CD4-positive, alpha-beta T cell treated with Interleukin-15 for 4 hours (primary cell): ENCODE measurements around the gene RAPGEF2.

Source experiments
- DNase-seq: peaks from one replicate; pipeline ENCODE4 v3.0.0-alpha.2; 2020; ENCODE audit warnings: low spot score

The RAPGEF2 gene

DNA sequence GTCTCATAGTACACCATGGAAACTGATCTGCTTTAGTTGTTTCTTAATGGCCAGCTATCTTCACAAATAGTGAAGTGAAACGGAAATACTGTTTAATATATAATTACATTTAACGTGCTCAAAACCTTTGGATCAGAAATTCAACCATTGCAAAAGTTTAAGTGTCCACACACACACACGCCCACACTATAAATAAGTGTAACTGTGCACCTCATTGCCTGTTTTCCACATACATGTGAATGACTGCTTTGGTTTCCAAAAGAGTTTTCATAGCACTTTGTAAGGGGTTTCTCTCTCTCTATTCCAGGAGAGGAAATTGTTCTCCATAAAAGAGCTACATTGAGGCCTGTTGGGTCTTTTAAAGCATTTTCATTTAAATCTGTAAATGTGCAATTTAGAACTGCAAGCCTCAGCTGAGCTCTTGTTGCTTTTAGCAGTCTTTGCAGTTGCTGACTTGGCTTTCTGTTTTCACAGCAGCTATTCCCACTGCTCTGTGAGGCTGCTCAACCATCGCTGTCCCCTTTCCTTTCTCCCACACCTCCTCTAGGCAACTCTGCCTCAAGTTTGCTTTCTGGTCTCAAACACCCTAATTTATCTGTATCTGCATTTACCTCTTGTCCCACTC, 94.5 kb downstream of the RAPGEF2 start:
- DNase-seq, result no peak

DNA sequence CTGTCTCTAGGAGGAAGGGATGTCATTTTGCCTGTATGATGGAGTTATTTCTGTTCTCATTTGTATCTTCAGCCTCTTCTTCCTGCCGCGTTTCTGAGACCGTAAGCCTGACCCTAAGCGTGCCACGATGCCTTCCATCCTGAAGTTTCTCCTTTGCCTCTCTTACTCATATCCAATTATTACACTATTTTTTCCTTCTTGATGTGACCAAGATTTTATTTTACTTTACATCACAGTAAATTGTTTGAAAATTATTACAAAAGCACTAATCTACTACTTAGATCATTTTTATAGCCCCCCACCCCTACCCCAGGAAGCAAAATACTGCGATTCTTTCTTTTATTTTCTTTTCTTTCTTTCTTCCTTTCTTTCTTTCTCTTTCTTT, 95.0 kb downstream of the RAPGEF2 start:
- no peak for DNase-seq

DNA sequence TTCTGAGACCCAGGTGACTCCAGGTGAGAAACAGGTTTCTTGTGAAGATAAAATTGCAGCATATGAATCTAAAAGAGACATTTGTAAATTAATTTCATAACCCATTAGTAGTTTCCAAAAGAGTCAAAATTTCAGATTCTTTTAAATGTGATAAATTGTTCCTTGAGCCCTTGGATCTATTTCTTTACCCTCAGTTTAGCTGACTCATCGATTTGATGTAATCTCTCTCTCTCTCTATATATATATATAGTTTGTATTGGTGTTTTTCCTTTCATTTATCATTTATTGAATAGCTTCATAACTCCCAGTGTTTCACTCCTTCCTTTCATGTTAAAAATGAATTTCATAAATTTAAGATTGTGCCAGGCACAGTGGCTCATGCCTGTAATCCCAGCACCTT, 96.9 kb downstream of the RAPGEF2 start:
- DNase-seq, result no peak

DNA sequence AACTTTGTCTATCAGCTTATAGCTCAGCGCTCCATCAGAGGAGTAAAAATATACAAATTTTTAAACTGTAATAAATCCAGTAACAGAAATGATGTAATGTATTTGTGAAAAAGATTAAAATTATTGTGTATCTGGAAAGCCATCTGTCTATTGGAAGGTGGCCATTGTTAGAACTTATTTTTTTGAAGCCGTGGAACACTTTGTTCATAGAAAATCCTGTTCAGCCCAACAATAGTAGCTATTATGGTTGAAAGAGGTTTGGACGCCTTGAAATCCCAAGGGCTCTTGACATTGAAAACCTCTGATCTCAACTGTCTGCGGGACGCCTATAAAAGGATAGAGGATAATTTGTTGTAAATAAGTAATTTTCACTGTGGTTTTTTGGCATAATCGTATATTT, 98.3 kb downstream of the RAPGEF2 start:
- DNase-seq, result no peak

DNA sequence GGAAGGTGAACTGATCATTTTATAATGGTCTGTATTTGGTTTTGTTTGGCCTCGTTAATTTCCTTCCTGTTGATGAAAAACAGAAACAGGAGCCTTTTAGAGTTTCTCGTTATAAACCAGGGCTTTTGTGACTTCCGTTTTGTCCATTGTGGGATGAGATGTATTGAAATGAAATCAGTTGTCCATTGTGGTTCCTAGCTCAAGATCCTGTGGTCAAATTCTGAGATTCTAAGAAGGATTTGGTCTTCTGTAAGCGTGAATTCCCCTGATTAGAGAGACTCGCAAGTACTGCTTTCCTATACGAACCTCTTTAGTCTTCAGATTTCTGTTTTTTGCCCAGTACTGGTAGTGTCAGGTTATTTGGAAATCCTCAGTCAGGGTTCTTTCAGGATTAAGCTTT, 101.7 kb downstream of the RAPGEF2 start:
- DNase-seq, result no peak

DNA sequence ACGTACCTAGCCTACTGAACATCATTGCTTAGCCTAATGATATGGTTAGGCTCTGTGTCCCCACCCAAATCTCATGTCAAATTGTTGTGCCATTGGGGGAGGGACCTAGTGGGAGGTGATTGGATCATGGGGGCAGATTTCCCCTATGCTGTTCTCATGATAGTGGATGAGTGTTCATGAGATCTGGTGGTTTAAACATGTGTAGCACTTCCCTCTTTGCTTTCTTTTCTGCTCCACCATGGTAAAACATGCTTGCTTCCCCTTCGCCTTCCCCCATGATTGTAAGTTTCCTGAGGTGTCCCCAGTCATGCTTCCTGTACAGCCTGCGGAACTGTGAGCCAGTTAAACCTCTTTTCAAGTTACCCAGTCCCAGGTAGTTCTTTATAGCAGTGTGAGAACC, 102.6 kb downstream of the RAPGEF2 start:
- no peak for DNase-seq

DNA sequence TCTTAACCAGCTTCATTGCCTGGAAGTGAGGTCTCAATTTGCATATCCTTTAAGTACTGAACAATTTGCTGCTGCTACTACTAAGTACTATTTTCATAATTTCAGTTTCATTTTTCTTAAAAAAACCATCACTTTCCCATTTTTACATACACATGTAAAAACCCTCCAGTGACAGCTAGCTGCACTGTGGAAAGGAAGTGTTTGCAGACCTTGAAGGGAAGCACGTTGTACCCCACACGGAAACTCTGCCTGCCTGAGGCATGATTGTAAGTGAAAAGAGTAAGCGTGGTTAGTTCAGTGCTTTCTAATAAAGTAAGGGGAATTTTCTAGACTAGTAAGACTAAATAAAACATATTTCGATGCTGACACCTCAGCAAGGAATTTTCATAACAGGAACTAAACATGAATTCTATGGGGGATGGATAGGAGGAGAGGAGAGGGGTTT, 103.6 kb downstream of the RAPGEF2 start:
- no peak for DNase-seq

DNA sequence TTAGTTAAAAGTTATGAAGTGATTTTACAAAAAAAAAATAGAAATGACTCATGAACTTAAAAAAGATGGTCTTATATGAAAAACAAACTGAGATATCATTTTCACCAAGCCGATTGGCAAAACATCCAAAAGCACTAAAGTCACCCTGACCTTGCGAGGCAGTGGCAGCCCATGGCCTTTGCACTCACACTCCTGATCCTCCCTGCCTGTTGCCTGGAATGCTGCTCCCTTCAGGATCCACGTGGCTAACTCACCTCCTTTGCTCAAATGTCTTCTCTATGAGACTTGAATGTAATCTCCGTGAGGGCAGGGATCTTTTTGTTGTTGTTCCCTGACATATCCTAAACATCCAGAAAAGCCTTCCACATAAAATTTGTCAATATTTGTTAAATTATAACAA, 106.4 kb downstream of the RAPGEF2 start:
- DNase-seq, result no peak

DNA sequence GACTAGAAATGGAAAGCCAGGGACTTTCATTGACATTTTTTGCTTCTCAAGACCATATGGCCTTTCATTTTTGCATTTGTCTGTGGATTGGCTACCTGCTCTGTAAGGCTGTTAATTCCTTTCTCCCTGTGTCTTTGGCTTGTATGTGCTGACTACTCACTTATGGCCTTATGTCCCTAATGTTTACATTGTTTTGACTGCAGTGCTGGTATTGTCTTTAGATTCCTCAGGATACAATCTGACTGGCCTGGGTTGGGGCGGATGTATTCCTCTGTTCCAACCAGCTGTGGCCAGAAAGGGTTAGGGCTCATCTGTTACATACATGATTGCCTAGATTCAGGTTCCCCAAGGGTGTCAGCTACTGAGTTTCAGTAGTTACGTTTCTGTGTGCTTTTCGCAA, 108.1 kb downstream of the RAPGEF2 start:
- no peak for DNase-seq

DNA sequence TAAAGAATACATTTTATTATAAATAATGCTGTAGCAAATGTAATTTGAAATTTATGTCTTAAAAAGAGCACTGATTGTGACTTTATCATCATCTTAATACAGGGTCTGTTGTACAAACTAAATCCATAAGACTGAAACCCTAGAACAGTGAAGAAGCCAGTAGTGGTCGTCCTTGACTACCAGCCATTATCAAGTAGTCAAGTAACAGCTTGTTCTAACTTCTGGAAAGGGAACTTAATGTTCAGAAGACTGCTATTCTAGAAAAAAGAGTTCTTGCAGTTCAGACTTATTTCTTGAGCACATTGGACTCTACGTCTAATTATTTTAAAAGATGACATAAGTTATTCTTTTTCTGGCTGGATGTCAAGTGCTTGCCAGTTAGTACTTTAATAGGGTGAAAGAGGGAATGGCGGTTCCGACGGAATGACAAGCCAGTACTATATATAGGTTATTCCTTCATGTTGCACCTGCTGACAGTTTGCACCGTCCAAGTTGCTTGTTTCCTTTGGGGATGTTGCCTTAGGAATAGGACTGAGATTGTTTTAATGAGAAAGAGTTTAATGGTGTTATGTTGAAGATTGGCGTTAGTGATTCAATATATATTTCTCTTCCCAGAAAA, 109.9 kb downstream of the RAPGEF2 start:
- DNase-seq, result no peak

DNA sequence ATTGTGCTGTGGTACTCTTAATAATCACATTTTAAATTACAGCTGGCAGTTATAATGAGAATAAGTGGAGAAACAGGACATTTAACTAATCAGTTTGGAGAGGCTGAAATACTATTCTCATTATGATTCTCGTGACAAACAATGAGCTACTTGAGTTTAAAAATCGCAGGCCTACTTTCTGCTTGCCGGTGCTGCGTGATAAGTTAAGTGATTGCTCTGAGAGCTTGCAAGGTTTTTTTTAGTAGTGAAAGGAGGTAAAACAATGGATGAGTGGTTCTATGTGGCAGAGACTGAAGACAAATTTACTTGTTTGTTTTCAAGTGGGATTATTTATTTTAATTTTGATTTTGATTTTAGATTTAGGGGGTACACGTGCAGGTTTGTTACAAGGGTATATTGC, 114.0 kb downstream of the RAPGEF2 start:
- no peak for DNase-seq

DNA sequence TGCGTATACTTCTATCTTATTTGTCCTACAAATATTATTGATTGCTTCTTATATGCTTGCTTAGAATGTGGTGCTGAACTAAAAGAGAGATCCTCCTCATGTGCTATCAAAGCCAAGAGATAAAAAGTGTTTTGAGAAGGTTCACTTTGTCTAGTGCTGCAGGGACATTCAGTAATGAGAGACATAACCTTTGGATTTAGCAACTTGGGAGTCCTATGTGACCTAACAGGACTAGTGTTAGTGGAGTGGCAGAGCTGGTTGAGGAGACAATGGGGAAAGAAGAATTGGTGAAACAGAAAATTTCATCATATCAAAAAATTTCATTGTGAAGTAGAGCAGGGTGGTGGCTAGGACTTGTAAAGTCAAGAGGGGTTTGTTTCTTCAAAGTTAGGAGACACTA, 117.0 kb downstream of the RAPGEF2 start:
- DNase-seq, result no peak

DNA sequence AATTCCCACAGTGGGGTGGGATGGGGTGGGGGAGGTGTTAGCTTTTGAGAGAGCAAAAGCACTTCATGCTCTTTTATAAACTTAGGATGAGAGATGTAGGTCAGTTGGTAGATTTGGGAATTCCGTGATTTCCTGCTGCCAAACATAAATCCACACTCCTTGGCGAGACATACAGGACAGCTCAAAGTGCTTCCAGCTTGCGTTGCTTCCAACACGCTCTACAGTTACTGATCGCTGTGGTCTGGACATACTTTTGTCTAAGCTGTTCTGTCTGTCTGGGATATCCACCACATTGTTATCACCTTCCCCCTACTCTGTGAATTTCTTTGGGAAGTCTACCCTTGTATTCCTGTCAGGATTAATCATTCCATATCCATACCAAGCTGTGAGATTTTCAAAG, 117.5 kb downstream of the RAPGEF2 start:
- no peak for DNase-seq

DNA sequence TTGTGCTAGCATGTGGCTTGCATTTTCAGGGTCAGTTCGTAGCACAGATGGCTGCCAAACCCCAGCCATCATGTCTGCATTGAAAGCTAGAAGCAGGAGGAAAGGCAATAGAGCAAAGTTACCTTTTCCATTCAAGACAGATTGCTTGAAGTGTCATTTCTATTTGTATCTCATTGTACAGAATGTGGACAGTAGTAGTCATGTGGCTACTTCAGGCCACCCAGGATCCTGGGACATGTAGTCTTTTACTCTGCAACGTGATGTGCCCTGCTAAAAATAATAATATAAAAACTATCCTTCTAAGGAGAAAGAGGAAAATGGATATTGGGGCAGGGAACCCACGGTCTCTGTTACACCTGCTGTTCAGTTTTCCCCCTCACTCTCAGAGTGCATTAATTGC, 118.4 kb downstream of the RAPGEF2 start:
- no peak for DNase-seq

DNA sequence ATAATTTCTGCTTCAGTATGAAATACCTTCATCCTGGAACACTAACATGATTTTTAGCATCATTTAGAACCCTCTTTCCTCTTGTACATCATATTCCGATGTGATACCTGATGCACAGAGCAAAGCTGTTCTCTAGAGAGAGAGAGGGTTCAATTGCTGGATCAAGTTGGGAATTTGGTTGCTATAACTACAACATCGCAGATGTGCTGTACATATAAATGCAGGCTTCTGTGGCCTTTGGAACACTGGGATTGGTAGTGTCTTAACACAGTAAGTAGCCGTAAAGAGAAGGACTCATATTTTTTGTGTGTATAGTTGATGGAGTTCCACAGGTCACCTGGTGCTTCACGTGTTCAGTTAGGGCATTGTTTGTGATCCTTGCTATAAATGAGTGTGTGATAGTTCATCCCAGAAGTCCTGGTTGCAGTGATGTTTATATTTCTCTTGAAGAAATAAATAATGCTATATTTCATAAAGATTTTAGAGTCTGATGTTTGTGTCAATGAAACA, 119.2 kb downstream of the RAPGEF2 start:
- no peak for DNase-seq

DNA sequence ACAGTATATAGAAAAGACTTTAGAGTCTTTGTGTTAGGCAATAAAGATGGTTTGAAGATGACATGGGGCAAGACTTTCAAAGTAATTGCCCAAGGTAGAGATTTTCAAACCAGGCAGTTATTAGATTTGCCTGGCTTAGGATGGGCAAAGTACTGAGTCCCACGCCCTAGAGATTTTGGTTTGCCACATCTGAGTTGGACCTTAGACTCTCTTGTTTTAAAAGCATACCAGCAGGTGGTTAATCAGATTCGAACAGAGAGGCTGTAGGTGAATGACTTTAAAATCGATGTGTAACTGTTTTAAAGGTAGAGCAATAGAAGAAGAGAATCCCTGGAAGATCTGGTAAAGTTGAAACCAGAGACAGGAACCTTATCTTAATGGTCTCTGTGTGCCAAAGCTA, 121.5 kb downstream of the RAPGEF2 start:
- DNase-seq, result no peak

DNA sequence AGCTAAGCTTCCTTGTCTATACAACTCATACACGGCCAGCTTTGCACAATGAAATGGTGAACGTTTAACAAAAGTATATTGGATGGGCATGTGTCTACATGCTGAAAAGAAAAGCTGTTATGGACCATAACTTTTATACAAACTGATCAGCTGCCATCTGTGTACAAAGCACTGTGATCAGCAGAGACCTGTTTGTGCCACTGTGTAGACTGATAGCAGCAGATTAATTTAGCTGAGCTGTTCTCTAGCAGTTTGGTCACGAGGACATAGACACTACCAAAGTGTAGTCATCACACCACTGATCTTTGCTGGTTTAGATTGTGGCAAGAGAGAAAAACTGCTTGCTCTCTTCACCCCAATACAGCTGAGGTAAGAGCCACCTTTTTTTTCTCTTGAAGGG, 124.5 kb downstream of the RAPGEF2 start:
- DNase-seq, result no peak

DNA sequence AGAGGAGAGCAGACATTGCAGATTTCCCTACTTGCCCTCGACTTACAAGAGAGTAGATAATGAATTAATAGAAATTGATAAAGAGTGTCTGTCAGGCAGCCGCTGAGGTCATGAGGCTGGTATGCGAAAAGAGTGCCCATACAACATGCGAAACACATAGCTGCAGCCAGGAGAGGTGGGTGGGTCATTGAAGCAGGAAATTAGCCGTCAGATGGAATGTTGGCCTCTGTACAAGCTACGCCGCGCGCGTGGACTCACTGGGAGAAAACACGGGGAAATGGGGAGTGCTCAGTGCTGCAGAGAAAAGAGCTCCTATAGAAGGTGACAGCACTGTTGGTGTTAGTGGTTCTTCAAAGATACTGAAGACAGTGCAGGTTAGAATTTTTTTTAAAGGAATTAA, 125.1 kb downstream of the RAPGEF2 start:
- DNase-seq, result no peak

DNA sequence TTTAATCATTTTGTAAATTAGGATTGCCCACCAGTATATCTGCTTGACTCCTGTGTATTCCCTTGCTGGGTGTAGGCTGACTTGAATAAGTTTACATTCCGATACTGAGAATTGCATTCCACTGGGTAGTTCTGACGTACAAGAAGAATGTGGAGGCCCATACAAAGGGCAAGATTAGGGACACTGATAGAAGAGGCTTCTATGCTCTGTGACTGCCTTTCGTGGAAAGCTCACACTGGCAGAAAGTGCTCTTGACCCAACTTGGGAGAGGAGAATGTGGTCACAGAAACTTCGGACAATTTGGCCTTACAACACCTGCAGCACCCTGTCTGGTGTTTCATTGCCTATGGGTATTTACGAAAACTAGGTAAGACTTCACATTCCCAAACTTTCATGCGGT, 126.3 kb downstream of the RAPGEF2 start:
- DNase-seq, result no peak

DNA sequence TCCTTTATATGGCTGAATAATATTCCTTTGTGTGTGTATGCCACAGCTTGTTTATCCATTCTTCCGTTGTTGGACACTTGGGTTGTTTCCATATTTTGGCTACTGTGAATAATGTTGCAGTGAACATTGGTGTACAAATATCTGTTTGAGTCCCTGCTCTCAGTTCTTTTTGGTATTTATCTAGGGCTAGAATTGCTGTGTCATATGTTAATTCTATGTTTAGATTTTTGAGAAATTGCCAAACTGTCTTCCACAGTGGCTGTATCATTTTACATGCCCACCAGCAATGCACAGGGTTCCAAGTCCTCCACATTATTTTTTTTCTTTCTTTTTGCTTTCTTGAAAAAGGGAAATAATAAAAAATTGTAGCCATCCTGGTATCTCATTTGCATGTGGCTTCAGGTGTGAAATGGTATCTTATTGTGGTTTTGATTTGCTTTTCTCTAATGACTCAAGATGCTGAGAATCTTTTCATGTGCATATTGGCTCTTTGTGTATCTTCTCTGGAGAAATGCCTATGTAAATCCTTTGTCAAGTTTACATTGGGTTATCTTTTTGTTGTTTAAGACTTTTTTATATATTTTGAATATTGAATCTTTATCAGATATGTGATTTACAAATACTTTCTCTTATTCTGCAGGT, 129.7 kb downstream of the RAPGEF2 start:
- peak; percentile 3 for DNase-seq

DNA sequence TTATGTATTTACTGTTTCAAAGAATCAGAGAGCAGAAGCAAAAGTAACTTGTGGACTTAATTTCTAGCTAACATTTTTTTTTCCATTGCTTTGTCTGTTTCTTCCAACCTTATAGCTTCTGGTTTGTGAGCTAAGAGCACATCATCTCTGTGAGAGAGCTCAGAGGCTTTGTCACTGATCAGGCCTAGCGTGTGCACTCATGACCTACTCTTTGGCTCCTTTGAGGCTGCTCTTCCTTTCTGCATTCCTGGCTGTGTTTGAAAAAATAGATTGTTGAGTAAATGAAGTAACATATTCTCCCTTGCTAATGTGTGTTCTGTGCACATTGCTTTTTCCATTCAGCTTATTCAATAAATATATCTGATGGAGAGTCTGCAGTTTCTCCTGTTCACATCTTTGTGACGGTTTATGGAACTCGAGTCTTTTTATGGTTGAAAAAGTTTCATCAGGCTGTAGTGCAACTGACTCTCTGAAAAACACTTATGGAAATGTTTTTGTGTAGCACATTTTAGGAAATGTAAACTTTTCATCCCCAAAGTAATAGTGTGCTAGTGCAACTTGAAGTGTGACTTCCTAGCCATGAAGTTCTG, 133.0 kb downstream of the RAPGEF2 start:
- DNase-seq, result no peak

DNA sequence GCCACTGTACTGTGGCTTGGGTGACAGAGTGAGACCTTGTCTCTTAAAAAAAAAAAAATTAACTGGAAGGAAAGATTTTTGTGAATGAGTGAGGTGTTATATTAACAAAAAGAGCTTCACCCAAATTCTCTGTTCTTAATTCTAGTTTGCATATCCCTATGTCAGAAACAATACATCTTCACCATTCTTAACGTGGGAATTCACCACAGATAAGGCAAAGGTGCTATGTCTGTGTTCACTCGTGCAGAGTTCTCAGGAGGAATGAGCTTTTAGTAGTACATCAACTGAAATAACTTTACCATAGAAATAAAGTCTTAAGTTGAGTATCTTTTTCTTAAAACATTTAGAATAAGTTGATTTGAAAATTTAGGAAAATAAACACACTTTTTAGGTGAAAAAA, 135.1 kb downstream of the RAPGEF2 start:
- DNase-seq, result no peak

DNA sequence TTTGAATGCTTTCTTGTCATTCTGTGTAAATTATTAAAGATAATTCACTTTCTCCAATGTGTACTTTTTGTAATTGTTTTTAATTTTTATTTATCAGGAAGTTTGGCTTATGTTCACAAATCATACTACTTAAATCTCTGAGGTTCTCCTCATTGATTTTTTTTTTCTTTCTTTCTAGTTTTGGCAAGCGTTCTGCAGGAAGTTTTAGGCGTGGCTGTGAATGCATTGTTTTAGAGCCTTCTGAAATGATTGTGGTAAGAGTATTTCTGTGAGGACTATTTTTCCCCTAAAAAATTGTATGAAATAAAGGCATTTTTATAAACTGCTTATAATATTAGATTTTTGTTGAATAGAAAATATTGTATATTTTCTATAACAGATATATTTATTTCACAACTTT, 135.8 kb downstream of the RAPGEF2 start:
- DNase-seq, result no peak
